Measurements from ENCODE around the gene KIF1A. TPM values are rescaled to one million over a fixed set of nuclear protein-coding genes. Genes with fewer than 3 reads are reported as not detected.
A peak's percentile ranks its signal among the peaks of the same experiment; 100 is the strongest.

The KIF1A gene
- total and polyA plus RNA-seq, 2 of the 13 experiments (the other 11 are each of a cell fraction or from before 2014, with no cell fraction given), result 0.01 TPM; not detected in 1

DNA sequence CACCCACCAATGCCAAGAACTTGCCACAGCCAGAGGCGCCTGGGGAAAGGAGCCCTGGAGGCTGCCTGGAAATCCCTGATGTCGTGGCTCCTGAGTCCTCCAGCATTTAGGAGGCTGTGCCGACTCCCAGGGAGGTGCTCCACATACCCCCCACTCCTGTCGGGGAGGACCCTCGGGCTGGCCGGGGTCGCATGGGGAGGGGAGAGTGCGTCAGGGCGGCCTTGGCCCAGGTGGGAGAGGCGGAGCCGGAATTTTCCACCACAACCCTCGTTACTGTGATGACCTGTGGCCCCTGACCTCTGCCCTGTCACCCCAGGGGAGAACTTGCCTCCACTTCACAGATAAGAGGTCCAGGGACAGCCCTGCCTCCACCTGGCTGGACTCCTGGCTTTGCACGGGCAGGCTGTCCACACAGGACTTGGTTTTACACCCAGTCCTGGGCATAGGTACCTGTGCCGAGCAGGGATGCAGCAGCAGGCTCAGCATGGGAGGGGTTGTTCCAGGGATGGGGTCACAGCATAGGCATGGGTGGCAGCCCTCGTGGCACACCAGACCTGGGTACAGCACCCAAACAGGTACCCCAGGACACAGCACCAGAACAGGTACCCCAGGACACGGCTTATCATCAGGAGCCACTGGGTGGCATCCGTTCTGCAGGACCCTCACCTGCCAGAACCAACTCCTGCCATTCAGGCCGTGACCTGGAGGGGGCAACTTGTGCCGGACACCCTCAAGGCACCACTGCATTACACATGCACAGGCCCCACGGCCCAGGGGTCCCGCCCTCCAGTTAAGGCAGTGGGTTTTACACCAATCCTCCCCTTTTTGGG, 36.3 kb upstream of the KIF1A start (continued):
- TF ChIP-seq, protein P1, sequence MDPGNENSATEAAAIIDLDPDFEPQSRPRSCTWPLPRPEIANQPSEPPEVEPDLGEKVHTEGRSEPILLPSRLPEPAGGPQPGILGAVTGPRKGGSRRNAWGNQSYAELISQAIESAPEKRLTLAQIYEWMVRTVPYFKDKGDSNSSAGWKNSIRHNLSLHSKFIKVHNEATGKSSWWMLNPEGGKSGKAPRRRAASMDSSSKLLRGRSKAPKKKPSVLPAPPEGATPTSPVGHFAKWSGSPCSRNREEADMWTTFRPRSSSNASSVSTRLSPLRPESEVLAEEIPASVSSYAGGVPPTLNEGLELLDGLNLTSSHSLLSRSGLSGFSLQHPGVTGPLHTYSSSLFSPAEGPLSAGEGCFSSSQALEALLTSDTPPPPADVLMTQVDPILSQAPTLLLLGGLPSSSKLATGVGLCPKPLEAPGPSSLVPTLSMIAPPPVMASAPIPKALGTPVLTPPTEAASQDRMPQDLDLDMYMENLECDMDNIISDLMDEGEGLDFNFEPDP (CRISPR knock-in tag; conservative IDR thresholded peaks at IDR 0.05), result no peak
- peak; percentile 86; the same call in 1 of the 2 replicates for TF ChIP-seq BRCA1 (CRISPR knock-in tag; IDR thresholded peaks at IDR 0.05)
- peak; percentile 28; the same call in 1 of the 2 replicates for TF ChIP-seq MIXL1 (CRISPR knock-in tag; IDR thresholded peaks at IDR 0.05)
- TF ChIP-seq ZNF30 (CRISPR knock-in tag; IDR thresholded peaks at IDR 0.05), result no peak
- TF ChIP-seq HNRNPL (IDR thresholded peaks at IDR 0.05; ENCODE audit: low read depth, low read length), result peak; percentile 91
- no peak for TF ChIP-seq THYN1 (CRISPR knock-in tag; IDR thresholded peaks at IDR 0.05; ENCODE audit: borderline replicate concordance, low read depth)
- no peak for TF ChIP-seq ZFP36 (IDR thresholded peaks at IDR 0.05; ENCODE audit: borderline replicate concordance, low read depth, low read length, partially characterized antibody)
- no peak; the same call in 1 of the 2 replicates for TF ChIP-seq SAP130 (CRISPR knock-in tag; IDR thresholded peaks at IDR 0.05; ENCODE audit: low read depth)
- no peak for TF ChIP-seq KLF9 (CRISPR knock-in tag; IDR thresholded peaks at IDR 0.05; ENCODE audit: low read depth)
- TF ChIP-seq ATRX (CRISPR knock-in tag; IDR thresholded peaks at IDR 0.05; ENCODE audit: borderline replicate concordance), result no peak
- 0 out of 2 replicates have a peak, but pooled peaks have one; percentile 40 for TF ChIP-seq ZNF839 (CRISPR knock-in tag; IDR thresholded peaks at IDR 0.05; ENCODE audit: borderline replicate concordance)
- no peak for TF ChIP-seq ZBTB2 (CRISPR knock-in tag; IDR thresholded peaks at IDR 0.05; ENCODE audit: low read depth)
- TF ChIP-seq YEATS4 (CRISPR knock-in tag; IDR thresholded peaks at IDR 0.05; ENCODE audit: borderline replicate concordance), result no peak
- TF ChIP-seq TGIF2 (CRISPR knock-in tag; IDR thresholded peaks at IDR 0.05), result peak; percentile 49; the same call in 1 of the 2 replicates
- TF ChIP-seq SMARCE1 (IDR thresholded peaks at IDR 0.05; ENCODE audit: borderline replicate concordance), result no peak
- no peak for TF ChIP-seq ZFP1 (CRISPR knock-in tag; IDR thresholded peaks at IDR 0.05)
- no peak for TF ChIP-seq ZNF180 (CRISPR knock-in tag; IDR thresholded peaks at IDR 0.05; ENCODE audit: borderline replicate concordance, low read depth)
- TF ChIP-seq TEAD2 (CRISPR knock-in tag; IDR thresholded peaks at IDR 0.05), result no peak
- no peak for TF ChIP-seq CBFB (CRISPR knock-in tag; IDR thresholded peaks at IDR 0.05)
- TF ChIP-seq ZNF207 (IDR thresholded peaks at IDR 0.05; ENCODE audit: borderline replicate concordance), result no peak
- no peak for TF ChIP-seq DNMT3B (CRISPR knock-in tag; conservative IDR thresholded peaks at IDR 0.05)
- TF ChIP-seq THAP11 (CRISPR knock-in tag; IDR thresholded peaks at IDR 0.05), result no peak
- no peak for TF ChIP-seq ZNF205 (CRISPR knock-in tag; IDR thresholded peaks at IDR 0.05)
- TF ChIP-seq ZNF879 (CRISPR knock-in tag; IDR thresholded peaks at IDR 0.05), result no peak
- no peak; the same call in 1 of the 2 replicates for TF ChIP-seq MAX (IDR thresholded peaks at IDR 0.05)
- TF ChIP-seq YY1 (IDR thresholded peaks at IDR 0.05; ENCODE audit: insufficient read depth, insufficient replicate concordance, low read depth, low read length), result peak; percentile 72
- TF ChIP-seq ARHGAP35 (CRISPR knock-in tag; IDR thresholded peaks at IDR 0.05; ENCODE audit: borderline replicate concordance), result 0 out of 2 replicates have a peak, but pooled peaks have one; percentile 55
- TF ChIP-seq, protein P2, sequence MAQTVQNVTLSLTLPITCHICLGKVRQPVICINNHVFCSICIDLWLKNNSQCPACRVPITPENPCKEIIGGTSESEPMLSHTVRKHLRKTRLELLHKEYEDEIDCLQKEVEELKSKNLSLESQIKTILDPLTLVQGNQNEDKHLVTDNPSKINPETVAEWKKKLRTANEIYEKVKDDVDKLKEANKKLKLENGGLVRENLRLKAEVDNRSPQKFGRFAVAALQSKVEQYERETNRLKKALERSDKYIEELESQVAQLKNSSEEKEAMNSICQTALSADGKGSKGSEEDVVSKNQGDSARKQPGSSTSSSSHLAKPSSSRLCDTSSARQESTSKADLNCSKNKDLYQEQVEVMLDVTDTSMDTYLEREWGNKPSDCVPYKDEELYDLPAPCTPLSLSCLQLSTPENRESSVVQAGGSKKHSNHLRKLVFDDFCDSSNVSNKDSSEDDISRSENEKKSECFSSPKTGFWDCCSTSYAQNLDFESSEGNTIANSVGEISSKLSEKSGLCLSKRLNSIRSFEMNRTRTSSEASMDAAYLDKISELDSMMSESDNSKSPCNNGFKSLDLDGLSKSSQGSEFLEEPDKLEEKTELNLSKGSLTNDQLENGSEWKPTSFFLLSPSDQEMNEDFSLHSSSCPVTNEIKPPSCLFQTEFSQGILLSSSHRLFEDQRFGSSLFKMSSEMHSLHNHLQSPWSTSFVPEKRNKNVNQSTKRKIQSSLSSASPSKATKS (CRISPR knock-in tag; IDR thresholded peaks at IDR 0.05), result no peak
